Activated T-helper 2 cell treated with anti-CD3 and anti-CD28 coated beads, Interferon-gamma antibody, Interleukin-2, Interleukin-4, amounts not matched to agents 10 μg/mL and 5 μg/mL and 100 μg/mL, durations not matched to agents 14 hours and 24 hours and 36 hours (primary cell): Measurements from ENCODE around the gene ZBTB7C. TPM values are rescaled to one million over a fixed set of nuclear protein-coding genes. Genes with fewer than 3 reads are reported as not detected.

ENCODE experiments used
- DNase-seq: peaks from one replicate; pipeline ENCODE4 v3.0.0; 2021; ENCODE audit warnings: low spot score
- H3K27ac Mint-ChIP-seq: one replicate; pipeline ENCODE4 v1.8.0; 2021; ENCODE audit warnings: mixed read lengths
- H3K27me3 Mint-ChIP-seq: one replicate; pipeline ENCODE4 v1.8.0; 2021; ENCODE audit warnings: low read depth, mixed read lengths
- H3K36me3 Mint-ChIP-seq: one replicate; pipeline ENCODE4 v1.8.0; 2021; ENCODE audit warnings: low read depth, mixed read lengths
- H3K4me1 Mint-ChIP-seq: one replicate; pipeline ENCODE4 v1.8.0; 2021; ENCODE audit warnings: low read depth, mixed read lengths
- H3K4me3 Mint-ChIP-seq: one replicate; pipeline ENCODE4 v1.8.0; 2021; ENCODE audit warnings: low read depth, mild to moderate bottlenecking, moderate library complexity, mixed read lengths
- H3K9me3 Mint-ChIP-seq: one replicate; pipeline ENCODE4 v1.8.0; 2021; ENCODE audit warnings: mixed read lengths
- intact Hi-C: fragments of 100-400 bp; cut with micrococcal nuclease; formaldehyde crosslinking; loops from one replicate; pipeline ENCODE4 v1.15.1; 2023
- total RNA-seq: library from RNA; stranded (reverse); gene quantifications from 2 replicates; pipeline ENCODE4 v1.2.3, GENCODE V29; 2022

ZBTB7C gene
- total RNA-seq, 1 donor from 2014 or later, result 0.21 TPM

DNA sequence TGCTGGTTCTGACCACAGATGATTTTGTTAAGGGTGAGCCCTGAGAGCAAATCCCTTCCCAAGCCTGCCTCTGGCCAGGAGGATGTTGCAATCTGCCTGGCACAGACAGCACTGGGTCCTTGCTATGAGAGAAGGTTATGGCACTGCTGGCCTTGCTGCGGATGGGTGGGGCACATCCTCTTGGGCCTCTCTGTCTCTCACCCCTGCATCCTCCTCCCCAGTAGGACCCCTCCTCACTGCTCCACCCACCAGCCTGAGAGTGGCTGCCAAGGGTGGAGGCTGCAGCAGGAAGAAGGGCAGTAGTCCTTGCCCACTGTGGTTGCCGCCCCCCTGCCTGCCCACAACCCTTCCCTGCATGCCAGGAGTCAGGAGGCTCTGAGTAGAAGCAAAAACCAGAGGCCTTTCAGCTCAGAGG lies 180.9 kb downstream of the ZBTB7C start:
- no peaks in the 10 kb centered on the region for H3K9me3 Mint-ChIP-seq
- H3K4me1 Mint-ChIP-seq, result peaks cover 14% of the 10 kb centered on the region
- peaks cover 11% of the 10 kb centered on the region for H3K27me3 Mint-ChIP-seq
- no peaks in the 10 kb centered on the region for H3K36me3 Mint-ChIP-seq
- H3K4me3 Mint-ChIP-seq, result no peak overlapping the region
- intact Hi-C loops, result loop anchor here (10.0 kb wide), 1 partner anchor 64 kb away; no protein-coding TSS in a partner anchor
- DNase-seq, result no peak
- no peak overlapping the region for H3K27ac Mint-ChIP-seq

DNA sequence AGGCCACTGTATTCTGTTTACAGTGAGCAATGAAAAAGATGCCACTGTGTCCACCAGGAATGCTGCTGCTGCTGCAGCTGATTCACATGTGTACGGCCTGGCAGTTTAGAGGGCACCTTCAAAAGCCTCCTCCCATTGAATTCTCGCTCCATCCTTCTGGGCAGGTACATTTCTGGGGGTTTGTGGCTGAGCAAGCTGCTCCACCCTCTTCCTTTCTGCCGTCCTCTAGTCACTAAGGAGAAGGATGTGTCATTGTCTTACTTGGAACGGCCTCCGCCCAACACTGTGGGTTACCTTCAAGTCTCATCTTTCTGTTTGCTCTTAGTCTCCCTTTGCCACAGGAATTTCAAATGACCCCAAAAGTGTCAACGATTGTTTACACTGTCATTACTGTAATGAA lies 182.0 kb downstream of the ZBTB7C start:
- peaks cover 5% of the 10 kb centered on the region for H3K27me3 Mint-ChIP-seq
- no peaks in the 10 kb centered on the region for H3K9me3 Mint-ChIP-seq
- no peak overlapping the region for H3K27ac Mint-ChIP-seq
- intact Hi-C loops, result loop anchor here (10.0 kb wide), 1 partner anchor 62 kb away; no protein-coding TSS in a partner anchor
- no peak for DNase-seq
- H3K4me1 Mint-ChIP-seq, result peaks cover 14% of the 10 kb centered on the region
- no peak overlapping the region for H3K4me3 Mint-ChIP-seq
- H3K36me3 Mint-ChIP-seq, result no peaks in the 10 kb centered on the region

DNA sequence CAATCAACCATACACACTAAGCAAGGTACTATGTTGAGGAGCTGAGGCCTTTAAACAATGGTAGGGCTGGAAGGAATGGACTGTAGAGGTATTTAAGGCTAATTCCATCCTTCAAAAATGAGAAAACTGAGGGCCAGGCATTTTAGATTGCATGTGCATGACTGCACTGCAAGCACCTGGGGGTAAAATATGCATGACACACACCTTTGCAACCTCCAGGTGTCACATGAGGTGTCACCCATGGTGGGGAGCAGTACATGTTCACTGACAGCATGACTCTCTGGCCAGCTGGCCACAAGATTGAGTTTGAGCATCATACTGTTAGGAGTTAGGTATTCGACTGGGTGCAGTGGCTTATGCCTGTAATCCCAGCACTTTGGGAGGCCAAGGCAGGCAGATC lies 182.8 kb downstream of the ZBTB7C start:
- H3K4me3 Mint-ChIP-seq, result no peak overlapping the region
- no peaks in the 10 kb centered on the region for H3K9me3 Mint-ChIP-seq
- no peak for DNase-seq
- peaks cover 5% of the 10 kb centered on the region for H3K27me3 Mint-ChIP-seq
- H3K36me3 Mint-ChIP-seq, result no peaks in the 10 kb centered on the region
- H3K27ac Mint-ChIP-seq, result no peak overlapping the region
- peaks cover 14% of the 10 kb centered on the region for H3K4me1 Mint-ChIP-seq
- intact Hi-C loops, result loop anchor here (10.0 kb wide), 1 partner anchor 62 kb away; no protein-coding TSS in a partner anchor

DNA sequence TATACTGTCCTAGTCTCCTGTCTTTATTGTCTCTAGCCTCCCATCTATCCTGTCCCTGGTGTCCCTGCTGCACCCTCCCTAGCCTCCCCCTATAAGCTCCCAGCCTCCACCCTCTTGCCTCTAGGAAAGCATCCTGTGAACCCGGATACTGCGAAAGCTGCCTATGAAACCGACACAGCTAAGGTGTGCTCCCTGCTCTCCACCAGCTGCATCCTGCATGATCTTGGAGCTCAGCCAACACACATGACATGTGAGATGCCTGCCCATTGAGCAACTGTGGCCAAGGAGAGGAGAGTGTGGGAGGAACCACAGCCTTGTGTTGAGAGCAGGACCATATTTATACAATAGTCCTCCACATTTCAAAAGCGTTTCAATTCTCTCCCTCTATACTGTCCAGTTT lies 187.1 kb downstream of the ZBTB7C start:
- peaks cover 3% of the 10 kb centered on the region for H3K27me3 Mint-ChIP-seq
- H3K27ac Mint-ChIP-seq, result no peak overlapping the region
- no peak for DNase-seq
- no peak overlapping the region for H3K4me3 Mint-ChIP-seq
- peaks cover 1% of the 10 kb centered on the region for H3K4me1 Mint-ChIP-seq
- H3K9me3 Mint-ChIP-seq, result no peaks in the 10 kb centered on the region
- intact Hi-C loops, result loop anchor here (10.0 kb wide), 1 partner anchor 57 kb away; no protein-coding TSS in a partner anchor
- no peaks in the 10 kb centered on the region for H3K36me3 Mint-ChIP-seq

DNA sequence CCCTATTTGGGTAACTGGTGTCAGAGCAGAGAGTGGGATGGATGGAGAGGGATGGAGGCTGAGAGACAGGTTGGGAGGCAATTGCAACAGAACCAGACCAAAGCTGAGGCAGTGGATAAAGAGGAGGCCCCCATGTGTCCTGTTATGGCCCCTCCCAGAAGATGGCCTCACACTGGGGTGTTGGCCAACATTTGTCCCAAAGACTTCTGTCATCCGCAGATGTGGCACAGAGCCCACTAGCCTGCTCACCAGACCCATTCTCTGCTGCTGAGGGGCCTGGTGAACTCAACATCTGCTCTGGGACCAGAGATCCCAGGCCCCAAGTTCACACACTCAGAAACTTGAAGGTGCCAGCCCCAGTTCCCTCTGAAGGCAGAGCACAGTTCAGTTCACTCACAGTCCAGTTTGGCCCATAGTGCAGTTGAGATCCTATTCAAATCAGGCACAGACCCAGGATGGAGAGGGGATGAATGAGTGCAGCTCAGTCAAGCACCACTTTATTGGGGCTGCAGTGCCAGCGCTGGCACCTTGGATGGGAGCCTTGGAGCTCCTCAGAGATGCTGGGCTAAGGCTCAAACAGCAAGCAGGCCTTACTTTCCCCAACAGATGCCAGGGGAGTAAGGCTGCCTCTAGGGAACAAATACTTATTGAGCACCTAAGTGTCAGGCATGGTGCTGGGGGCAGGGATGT lies 189.2 kb downstream of the ZBTB7C start:
- DNase-seq, result no peak
- no peak overlapping the region for H3K27ac Mint-ChIP-seq
- H3K27me3 Mint-ChIP-seq, result peaks cover 5% of the 10 kb centered on the region
- H3K9me3 Mint-ChIP-seq, result no peaks in the 10 kb centered on the region
- H3K36me3 Mint-ChIP-seq, result no peaks in the 10 kb centered on the region
- H3K4me3 Mint-ChIP-seq, result no peak overlapping the region
- no peaks in the 10 kb centered on the region for H3K4me1 Mint-ChIP-seq
- intact Hi-C loops, result loop anchor here (10.0 kb wide), 1 partner anchor 55 kb away; no protein-coding TSS in a partner anchor

DNA sequence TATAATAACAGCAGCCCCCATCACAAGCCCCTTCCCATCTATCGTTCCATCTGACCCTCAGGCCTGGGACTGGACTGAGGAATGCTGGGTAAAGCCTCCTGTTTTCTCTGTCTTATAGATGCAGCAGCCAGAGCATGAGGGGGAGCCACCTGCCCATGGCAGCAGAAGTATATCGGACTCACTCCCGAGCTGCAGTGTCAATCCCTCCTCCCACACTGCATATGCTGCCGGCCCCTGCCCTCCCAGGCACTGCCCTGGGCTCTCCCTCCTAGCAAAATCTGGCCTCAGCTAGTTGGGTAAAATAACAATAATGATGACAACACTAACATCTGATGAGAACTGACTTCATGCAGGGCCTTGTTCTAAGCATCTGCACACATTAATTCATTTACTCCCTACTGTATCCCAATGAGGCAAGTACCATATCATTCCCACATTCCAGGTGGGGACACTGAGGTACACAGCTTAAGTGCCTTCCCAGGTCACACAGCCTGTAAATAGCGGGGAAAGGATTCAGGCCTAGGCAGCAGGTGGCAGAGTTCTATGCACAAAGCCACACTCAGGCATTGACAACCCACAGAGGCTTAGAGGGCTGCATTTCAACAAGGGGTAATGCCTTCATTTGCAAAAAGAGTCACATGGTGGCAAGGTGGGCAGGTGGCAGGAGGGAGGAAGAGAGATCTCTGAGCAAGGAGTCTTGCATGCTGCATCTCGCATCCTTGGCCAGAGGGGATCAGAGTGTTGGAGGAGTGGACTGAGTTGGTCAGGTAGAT lies 190.0 kb downstream of the ZBTB7C start:
- Mint-ChIP-seq H3K36me3 (no peaks in the 10 kb centered on the region), H3K9me3 (no peaks in the 10 kb centered on the region), H3K4me3 (no peak overlapping the region), H3K4me1 (no peaks in the 10 kb centered on the region), H3K27me3 (peaks cover 7% of the 10 kb centered on the region), H3K27ac (no peak overlapping the region)
- no peak for DNase-seq
- intact Hi-C loops, result no loop called here

DNA sequence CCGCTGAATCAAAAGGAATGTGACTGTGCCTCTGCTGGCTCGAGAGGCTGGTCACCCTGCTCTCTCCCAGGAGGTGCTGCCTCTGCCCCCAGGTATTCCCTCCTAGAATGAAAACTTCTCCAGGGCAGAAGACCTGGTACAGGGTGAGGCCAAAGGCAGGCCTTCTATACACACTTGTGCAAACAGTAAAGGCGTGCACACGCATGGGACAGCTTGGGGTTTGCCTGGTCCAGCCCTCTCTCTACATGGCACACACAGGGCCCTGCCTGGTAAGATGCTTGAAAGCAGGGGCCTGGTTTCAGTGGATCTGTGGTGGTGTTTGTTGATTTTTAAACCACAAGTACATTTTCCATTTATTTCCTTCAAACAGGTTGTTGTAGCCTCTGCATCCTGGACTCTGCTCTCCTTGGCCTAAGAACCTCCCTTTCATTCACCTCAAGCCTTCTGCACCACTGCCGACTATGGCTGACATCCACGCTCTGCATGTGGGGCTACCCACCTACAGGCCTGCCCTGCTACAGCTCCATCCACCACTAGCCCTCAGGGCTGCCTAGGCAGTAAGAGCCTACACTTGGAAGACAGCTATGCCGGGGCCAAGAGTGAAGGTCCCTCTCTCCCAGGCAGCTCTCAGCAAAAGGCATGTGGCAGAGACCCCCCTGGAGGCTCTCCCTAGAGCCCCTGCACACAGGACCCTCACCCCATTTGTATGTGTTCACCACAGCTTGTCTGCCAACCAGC lies 190.7 kb downstream of the ZBTB7C start:
- Mint-ChIP-seq H3K36me3 (no peaks in the 10 kb centered on the region), H3K9me3 (no peaks in the 10 kb centered on the region), H3K4me3 (no peak overlapping the region), H3K4me1 (no peaks in the 10 kb centered on the region), H3K27ac (no peak overlapping the region), H3K27me3 (peaks cover 6% of the 10 kb centered on the region)
- no peak for DNase-seq
- intact Hi-C loops, result no loop called here

DNA sequence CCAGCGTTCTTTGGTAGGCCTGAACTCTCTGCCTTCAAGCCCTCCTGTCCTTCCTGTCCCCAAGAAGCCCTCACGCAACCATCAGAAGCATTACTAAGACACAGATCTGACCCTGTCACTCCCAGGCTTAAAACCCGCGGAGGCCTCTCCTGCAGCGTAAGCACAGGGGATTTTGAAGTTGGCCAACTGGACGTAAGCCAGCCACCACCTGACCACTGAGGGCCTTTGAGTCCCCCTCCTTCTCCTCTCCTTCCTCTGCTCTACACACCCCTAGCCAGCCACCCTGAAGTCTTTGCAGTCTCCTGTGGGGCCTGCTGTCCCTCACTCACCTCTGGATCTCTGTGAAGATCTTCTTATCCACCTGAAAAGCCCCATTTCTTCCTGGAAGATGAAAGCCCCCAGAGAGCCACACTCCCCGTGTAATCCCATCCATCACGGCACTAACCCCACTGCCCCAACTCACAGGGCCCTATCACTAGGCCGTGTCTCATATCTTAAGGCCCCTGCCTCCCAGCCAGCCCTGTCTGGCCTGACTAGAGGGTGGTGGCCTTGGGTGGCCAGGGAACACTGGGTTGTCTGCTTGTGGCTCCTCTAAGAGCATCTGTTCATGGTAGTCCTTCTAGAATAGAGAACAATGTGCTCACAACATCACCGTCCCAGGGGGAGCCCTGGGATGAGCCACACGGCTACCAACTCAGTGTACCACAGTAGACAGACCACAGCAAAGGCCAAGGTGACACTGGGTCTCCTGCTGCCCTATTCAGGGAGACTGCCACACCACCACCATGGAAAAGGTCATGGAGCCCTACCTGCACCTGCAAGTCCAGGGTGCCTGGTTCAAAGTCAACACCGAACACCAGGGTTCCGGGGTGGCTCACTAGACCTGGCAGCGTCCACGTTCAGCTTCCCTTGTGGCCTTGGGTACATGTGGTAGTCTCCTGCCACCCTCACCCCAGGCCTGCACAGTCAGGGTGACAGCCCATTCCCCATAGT lies 191.6 kb downstream of the ZBTB7C start:
- no peaks in the 10 kb centered on the region for H3K36me3 Mint-ChIP-seq
- no peak overlapping the region for H3K4me3 Mint-ChIP-seq
- no peak overlapping the region for H3K27ac Mint-ChIP-seq

DNA sequence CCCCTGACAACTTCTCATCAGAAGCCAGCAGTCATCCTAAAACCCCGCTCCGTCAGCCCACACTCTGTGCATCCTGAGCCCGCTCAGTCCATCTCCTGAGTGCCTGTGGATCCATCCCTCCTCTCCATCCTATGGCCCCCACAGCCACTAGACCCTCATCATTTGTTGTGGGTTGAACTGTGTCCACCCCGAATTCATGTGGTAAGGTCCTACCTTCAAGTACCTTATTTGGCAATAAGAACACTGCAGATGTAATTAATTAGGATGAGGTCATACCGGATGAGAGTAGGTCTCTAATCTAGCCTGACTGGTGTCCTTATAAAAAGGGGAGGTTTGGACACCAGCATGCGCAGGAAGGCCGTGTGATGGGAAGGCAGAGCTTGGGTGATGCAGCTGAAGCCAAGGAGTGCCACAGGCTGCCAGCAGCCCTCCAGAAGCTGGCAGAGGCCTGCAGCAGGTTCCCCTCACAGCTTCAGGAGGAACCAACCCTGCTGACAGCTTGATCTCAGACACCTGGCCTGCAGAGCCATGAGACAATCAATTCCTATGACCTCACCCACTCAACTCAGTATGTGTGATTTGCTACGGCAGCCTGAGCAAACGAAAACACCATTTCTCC lies 192.4 kb downstream of the ZBTB7C start:
- Mint-ChIP-seq H3K4me1 (no peaks in the 10 kb centered on the region), H3K36me3 (no peaks in the 10 kb centered on the region), H3K9me3 (no peaks in the 10 kb centered on the region), H3K4me3 (no peak overlapping the region), H3K27me3 (peaks cover 6% of the 10 kb centered on the region), H3K27ac (no peak overlapping the region)
- no peak for DNase-seq
- intact Hi-C loops, result no loop called here

More for the DNA sequence above, 191.6 kb downstream of the ZBTB7C start:
- intact Hi-C loops, result no loop called here
- no peaks in the 10 kb centered on the region for H3K4me1 Mint-ChIP-seq
- peaks cover 6% of the 10 kb centered on the region for H3K27me3 Mint-ChIP-seq
- no peak for DNase-seq
- H3K9me3 Mint-ChIP-seq, result no peaks in the 10 kb centered on the region

DNA sequence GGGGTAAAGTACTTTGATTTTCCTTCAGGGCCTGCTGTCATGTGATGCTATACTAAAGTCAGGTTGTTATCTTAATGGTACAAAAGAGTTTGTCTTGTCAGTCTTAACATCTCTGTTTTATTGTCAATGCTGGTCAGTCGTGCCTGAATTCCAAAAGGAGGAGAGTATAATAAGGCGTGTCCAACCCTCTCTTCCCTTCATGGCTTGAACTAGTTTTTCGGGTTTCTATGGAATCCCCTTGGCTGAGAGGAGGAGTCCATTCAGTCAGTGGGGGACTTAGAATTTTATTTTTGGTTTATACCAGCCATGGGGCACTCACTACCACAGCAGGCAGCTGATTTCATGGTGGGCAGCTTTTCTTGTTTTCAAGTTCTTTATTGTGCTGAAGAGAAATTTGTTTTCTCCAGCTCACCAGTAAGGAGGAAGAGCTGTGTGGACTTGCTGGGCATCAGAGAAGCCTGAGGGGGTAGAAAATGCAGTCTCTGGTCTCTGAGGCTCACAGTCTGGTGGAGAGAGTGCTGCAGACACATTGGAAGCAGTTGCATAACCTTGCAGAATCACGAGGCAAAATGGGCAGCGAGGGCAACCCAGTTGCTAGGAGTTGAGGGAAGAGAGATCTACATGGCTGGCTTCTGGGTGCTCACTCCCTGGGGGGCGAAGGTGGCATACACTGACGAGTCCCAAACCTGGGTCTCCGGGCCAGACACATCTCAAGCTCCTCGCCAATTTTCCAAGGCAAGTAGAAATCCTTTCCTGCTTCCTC lies 193.1 kb downstream of the ZBTB7C start:
- no peaks in the 10 kb centered on the region for H3K9me3 Mint-ChIP-seq
- intact Hi-C loops, result no loop called here

DNA sequence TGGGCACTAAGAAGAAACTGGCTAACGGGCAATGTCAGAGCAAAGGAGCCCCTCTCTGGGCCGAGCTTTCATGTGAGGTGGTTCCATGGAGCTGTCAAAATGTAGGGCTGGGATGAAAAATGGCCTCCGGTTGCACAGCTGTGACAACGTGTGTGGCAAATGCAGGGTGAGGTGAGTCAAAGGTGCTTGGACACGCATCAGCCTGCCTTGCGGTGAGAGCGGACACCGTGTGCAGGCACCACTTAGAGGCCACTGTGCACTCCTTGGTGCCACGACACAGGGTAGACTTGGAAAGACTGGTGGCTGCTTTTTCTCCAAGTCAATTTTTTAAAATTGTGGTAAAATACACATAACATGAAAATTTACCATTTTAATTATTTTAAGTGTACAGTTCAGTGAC lies 195.4 kb downstream of the ZBTB7C start:
- no peaks in the 10 kb centered on the region for H3K4me1 Mint-ChIP-seq
- peaks cover 20% of the 10 kb centered on the region for H3K27me3 Mint-ChIP-seq
- H3K27ac Mint-ChIP-seq, result no peak overlapping the region
- no peaks in the 10 kb centered on the region for H3K36me3 Mint-ChIP-seq
- no peak for DNase-seq
- intact Hi-C loops, result no loop called here
- H3K4me3 Mint-ChIP-seq, result no peak overlapping the region
- H3K9me3 Mint-ChIP-seq, result no peaks in the 10 kb centered on the region

More for the DNA sequence above, 193.1 kb downstream of the ZBTB7C start:
- Mint-ChIP-seq H3K4me1 (no peaks in the 10 kb centered on the region), H3K4me3 (no peak overlapping the region), H3K36me3 (no peaks in the 10 kb centered on the region), H3K27ac (no peak overlapping the region), H3K27me3 (peaks cover 11% of the 10 kb centered on the region)
- DNase-seq, result no peak
